ENCODE data around the gene MGRN1. TPM values are rescaled to one million over a fixed set of nuclear protein-coding genes. Genes with fewer than 3 reads are reported as not detected.

The MGRN1 gene
- total RNA-seq, 6 donors from 2014 or later, result 49.0 to 148 (median 99.1) TPM

GRCh38 chr16:4684058-4684715 is 59.6 kb downstream of the MGRN1 start:
- ATAC-seq (ENCODE audit: low FRiP score in 2 of 2) (no peak), DNase-seq (peak in 1 of 2 donors; percentile 80)
- WGBS, 2 donors, result 94 to 97% methylated on average over 15 to 22 of the region's 23 CpGs
- no peaks in the 10 kb centered on the region for H3K9me3 ChIP-seq
- H3K27ac ChIP-seq, result no peak overlapping the region
- TF ChIP-seq CTCF (IDR thresholded peaks at IDR 0.05) (no peak), POLR2AphosphoS5 (IDR thresholded peaks at IDR 0.05) (no peak), EP300 (IDR thresholded peaks at IDR 0.05) (no peak), POLR2A (IDR thresholded peaks at IDR 0.05) (no peak)
- H3K4me1 ChIP-seq, result peaks cover 6 to 24% (median 22%) of the 10 kb centered on the region in 4 donors
- no peaks in the 10 kb centered on the region for H3K27me3 ChIP-seq
- no peak overlapping the region for H3K4me3 ChIP-seq
- peaks cover 11 to 92% (median 71%) of the 10 kb centered on the region in 4 donors for H3K36me3 ChIP-seq

- DNase-seq (no peak), ATAC-seq (ENCODE audit: low FRiP score in 2 of 2) (no peak)
- Histone ChIP-seq H3K27ac (no peak overlapping the region), H3K36me3 (peaks cover 11 to 91% (median 72%) of the 10 kb centered on the region in 4 donors), H3K4me1 (peaks cover 3 to 18% (median 16%) of the 10 kb centered on the region in 4 donors), H3K9me3 (no peaks in the 10 kb centered on the region), H3K4me3 (no peak overlapping the region), H3K27me3 (no peaks in the 10 kb centered on the region)
- 84 to 100% methylated on average over 1 to 13 of the region's 13 CpGs for WGBS, 2 donors
- no peak for TF ChIP-seq EP300 (IDR thresholded peaks at IDR 0.05)
- no peak for TF ChIP-seq CTCF (IDR thresholded peaks at IDR 0.05)
- TF ChIP-seq POLR2A (IDR thresholded peaks at IDR 0.05), result no peak
These were observed 60.1 kb downstream of the MGRN1 start for GRCh38 chr16:4684763-4685162.

- peaks cover 11 to 95% (median 72%) of the 10 kb centered on the region in 4 donors for H3K36me3 ChIP-seq
- TF ChIP-seq EP300 (IDR thresholded peaks at IDR 0.05) (no peak), CTCF (IDR thresholded peaks at IDR 0.05) (no peak), POLR2A (IDR thresholded peaks at IDR 0.05) (no peak), POLR2AphosphoS5 (IDR thresholded peaks at IDR 0.05) (no peak)
- H3K4me3 ChIP-seq, result no peak overlapping the region
- H3K9me3 ChIP-seq, result no peaks in the 10 kb centered on the region
- no peaks in the 10 kb centered on the region for H3K27me3 ChIP-seq
- 93 to 100% methylated on average over 1 to 13 of the region's 13 CpGs for WGBS, 2 donors
- H3K27ac ChIP-seq, result no peak overlapping the region
- peaks cover 3 to 18% (median 15%) of the 10 kb centered on the region in 4 donors for H3K4me1 ChIP-seq
- ATAC-seq (ENCODE audit: low FRiP score in 2 of 2) (no peak), DNase-seq (no peak)
These were observed 60.7 kb downstream of the MGRN1 start for GRCh38 chr16:4685292-4685691.

GRCh38 chr16:4685776-4686496 is 61.3 kb downstream of the MGRN1 start:
- no peaks in the 10 kb centered on the region for H3K9me3 ChIP-seq
- peaks cover 11 to 92% (median 72%) of the 10 kb centered on the region in 4 donors for H3K36me3 ChIP-seq
- H3K4me3 ChIP-seq, result no peak overlapping the region
- TF ChIP-seq EP300 (IDR thresholded peaks at IDR 0.05) (no peak), POLR2AphosphoS5 (IDR thresholded peaks at IDR 0.05) (no peak), CTCF (IDR thresholded peaks at IDR 0.05) (no peak), POLR2A (IDR thresholded peaks at IDR 0.05) (no peak)
- H3K27me3 ChIP-seq, result no peaks in the 10 kb centered on the region
- ATAC-seq (ENCODE audit: low FRiP score in 2 of 2) (no peak), DNase-seq (no peak)
- WGBS, 2 donors, result 88 to 96% methylated on average over 24 to 37 of the region's 38 CpGs
- H3K27ac ChIP-seq, result no peak overlapping the region
- H3K4me1 ChIP-seq, result peaks cover 3 to 17% (median 12%) of the 10 kb centered on the region in 4 donors

Data from upper lobe of left lung (tissue), 6 donors.